ENCODE data around the gene JKAMP. TPM values are rescaled to one million over a fixed set of nuclear protein-coding genes. Genes with fewer than 3 reads are reported as not detected.

Gene JKAMP
- total RNA-seq, 4 donors from 2014 or later = 35.7 to 76.6 (median 58.8) TPM

DNA sequence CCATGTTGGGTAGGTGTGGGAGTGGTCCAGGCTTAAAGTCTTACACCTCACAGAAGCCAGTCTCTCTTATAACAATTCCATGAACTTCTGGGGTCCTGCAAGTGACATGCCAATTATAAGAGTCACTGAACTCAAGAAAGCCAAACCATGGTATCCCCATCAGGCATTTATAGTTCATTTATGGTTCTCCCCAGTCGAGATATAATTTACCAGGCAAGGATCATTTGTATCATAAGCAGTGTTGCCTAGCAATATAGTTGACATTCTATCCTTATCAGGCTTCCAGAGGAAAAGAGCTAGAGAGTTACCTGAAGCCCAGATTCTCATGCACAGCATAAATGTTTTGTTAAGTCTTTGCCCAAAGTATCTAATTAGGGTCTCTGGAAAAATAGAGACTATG is 8.1 kb downstream of the JKAMP start:
- ATAC-seq (ENCODE audit: low FRiP score) (no peak), DNase-seq (ENCODE audit: low spot score) (no peak)
- TF ChIP-seq, protein P1, sequence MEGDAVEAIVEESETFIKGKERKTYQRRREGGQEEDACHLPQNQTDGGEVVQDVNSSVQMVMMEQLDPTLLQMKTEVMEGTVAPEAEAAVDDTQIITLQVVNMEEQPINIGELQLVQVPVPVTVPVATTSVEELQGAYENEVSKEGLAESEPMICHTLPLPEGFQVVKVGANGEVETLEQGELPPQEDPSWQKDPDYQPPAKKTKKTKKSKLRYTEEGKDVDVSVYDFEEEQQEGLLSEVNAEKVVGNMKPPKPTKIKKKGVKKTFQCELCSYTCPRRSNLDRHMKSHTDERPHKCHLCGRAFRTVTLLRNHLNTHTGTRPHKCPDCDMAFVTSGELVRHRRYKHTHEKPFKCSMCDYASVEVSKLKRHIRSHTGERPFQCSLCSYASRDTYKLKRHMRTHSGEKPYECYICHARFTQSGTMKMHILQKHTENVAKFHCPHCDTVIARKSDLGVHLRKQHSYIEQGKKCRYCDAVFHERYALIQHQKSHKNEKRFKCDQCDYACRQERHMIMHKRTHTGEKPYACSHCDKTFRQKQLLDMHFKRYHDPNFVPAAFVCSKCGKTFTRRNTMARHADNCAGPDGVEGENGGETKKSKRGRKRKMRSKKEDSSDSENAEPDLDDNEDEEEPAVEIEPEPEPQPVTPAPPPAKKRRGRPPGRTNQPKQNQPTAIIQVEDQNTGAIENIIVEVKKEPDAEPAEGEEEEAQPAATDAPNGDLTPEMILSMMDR (IDR thresholded peaks at IDR 0.05) = no peak

GRCh38 chr14:59500732-59501131 is 16.4 kb downstream of the JKAMP start:
- TF ChIP-seq, protein P1 (IDR thresholded peaks at IDR 0.05) = no peak
- DNase-seq (ENCODE audit: low spot score) (no peak), ATAC-seq (ENCODE audit: low FRiP score) (no peak)

- ATAC-seq (ENCODE audit: low FRiP score) = no peak
- TF ChIP-seq, protein P1 (IDR thresholded peaks at IDR 0.05) = no peak
- DNase-seq (ENCODE audit: low spot score) = no peak
These were observed 18.9 kb downstream of the JKAMP start for GRCh38 chr14:59503256-59503655.

DNA sequence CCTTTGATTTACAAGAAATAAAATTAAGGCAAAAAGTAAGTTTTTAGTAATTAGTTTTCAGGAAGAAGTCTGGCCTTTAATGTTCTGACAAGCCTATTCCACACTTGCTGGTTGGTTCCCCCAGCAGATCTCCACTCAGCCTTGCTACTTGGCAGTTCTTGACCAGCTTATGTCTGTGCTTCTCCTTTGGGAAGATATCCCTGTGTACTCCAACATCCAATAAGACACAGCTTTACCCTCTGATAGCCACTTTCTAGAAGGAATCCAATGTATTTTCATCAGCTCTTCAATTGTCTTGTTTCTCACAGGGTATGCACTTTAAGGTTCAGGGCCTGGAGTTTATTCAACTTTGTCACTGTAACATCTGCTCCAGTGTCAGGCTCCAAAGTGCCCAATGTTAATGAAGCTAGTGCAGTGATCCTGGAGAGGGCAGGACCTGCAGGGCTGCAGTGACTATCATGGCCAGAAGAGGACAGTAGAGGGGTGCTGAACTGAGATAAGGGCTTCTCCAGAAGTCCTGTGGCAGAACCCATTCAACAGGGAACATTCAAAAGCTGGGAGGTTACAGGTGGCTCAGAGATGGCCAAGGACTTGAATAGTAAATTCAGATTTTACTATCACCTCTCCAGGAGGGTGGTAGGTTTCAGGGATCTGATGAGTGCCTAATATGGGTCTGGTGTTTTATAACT is 22.9 kb downstream of the JKAMP start:
- DNase-seq (ENCODE audit: low spot score) (no peak), ATAC-seq (ENCODE audit: low FRiP score) (no peak)
- TF ChIP-seq, protein P1 (IDR thresholded peaks at IDR 0.05) = no peak

DNA sequence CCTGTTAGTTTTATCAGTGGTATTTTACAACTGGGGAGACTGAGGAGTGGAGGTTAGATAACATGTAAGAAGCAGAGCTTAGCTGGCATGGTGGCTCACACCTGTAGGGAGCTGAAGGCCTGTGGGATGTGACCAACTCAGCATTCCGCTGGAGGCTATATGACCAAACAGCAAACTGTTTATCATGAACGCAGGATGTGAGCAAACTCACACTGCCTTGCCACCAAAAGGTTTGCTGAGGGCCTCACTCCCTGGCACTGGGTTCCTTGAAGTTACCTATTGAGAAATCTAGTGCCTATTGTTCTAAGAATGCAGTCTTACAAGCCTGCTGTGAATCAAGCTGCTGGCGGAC is 23.4 kb downstream of the JKAMP start:
- DNase-seq (ENCODE audit: low spot score) = no peak
- TF ChIP-seq, protein P1 (IDR thresholded peaks at IDR 0.05) = no peak
- no peak for ATAC-seq (ENCODE audit: low FRiP score)

DNA sequence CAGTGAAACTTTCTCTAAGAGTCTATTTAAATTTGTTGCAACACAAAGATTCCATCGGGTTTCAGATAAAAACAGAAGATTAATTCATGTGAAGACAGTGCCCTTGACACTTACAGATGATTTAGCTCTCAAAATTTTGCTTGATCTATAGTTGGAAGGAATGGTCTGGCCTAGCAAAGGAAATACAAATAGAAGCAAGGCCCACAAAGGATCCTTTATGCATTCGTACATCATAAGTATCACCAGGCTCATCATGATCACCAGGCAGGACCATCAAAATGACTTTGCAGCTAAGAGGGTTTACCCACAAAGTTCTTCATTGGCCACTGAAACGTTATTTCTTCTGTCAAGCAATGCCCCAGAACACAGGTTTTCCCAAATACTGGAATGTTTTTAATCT is 24.8 kb downstream of the JKAMP start:
- TF ChIP-seq, protein P1 (IDR thresholded peaks at IDR 0.05) = no peak
- ATAC-seq (ENCODE audit: low FRiP score) = no peak
- DNase-seq (ENCODE audit: low spot score) = no peak

DNA sequence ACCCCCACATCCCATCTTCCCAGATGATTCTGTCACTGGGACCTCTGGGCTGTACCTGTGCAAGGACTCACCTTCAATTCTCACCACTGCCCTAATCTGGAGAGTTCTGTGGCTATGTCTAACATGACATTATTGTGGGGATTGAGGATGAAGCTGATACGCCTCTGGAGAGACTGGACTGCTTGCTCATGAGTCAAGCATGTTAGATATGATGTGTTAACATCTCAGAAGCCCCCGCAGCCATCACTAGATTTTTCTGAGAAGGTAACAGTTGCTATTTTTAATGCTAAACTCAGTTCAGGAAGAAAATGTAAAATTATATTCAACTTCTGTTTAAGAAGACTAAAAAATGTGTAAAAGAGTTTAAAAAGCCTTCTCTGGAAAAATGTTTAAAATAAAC is 25.7 kb downstream of the JKAMP start:
- DNase-seq (ENCODE audit: low spot score) (no peak), ATAC-seq (ENCODE audit: low FRiP score) (no peak)
- TF ChIP-seq, protein P1 (IDR thresholded peaks at IDR 0.05) = no peak

Measured in omental fat pad (tissue), 4 donors.